ENCODE results near the gene THBD. TPM values are rescaled to one million over a fixed set of nuclear protein-coding genes. Genes with fewer than 3 reads are reported as not detected.

Gene THBD
- total RNA-seq, 1 donor, result 0.36 TPM

GRCh38 chr20:23071398-23071797 is 21.9 kb upstream of the THBD start:
- H3K9me3 ChIP-seq (ENCODE audit: low read depth, low read length), result no peaks in the 10 kb centered on the region
- H3K36me3 ChIP-seq (ENCODE audit: insufficient read depth, low read length), result no peaks in the 10 kb centered on the region
- DNase-seq (ENCODE audit: insufficient read length, low spot score, missing footprints), result no peak
- H3K4me3 ChIP-seq (ENCODE audit: insufficient read depth, low read length), result no peak overlapping the region
- H2AFZ ChIP-seq (ENCODE audit: low read length), result no peak overlapping the region
- no peaks in the 10 kb centered on the region for H3K27me3 ChIP-seq (ENCODE audit: insufficient read depth, low read length)
- H3K79me2 ChIP-seq (ENCODE audit: insufficient read depth, low read length), result no peaks in the 10 kb centered on the region
- H4K20me1 ChIP-seq (ENCODE audit: insufficient read depth, low read length), result no peaks in the 10 kb centered on the region
- no peaks in the 10 kb centered on the region for H3K4me1 ChIP-seq (ENCODE audit: insufficient read depth, low read length)
- TF ChIP-seq CTCF (IDR thresholded peaks at IDR 0.05; ENCODE audit: extremely low read depth, low read depth, low read length), result no peak
- H3K4me2 ChIP-seq (ENCODE audit: insufficient read depth, low read length), result no peak overlapping the region
- H3K27ac ChIP-seq (ENCODE audit: low read depth, low read length), result no peak overlapping the region

- no peak for DNase-seq (ENCODE audit: insufficient read length, low spot score, missing footprints)
- Histone ChIP-seq H4K20me1 (ENCODE audit: insufficient read depth, low read length) (no peaks in the 10 kb centered on the region), H3K79me2 (ENCODE audit: insufficient read depth, low read length) (no peaks in the 10 kb centered on the region), H3K4me2 (ENCODE audit: insufficient read depth, low read length) (no peak overlapping the region), H3K36me3 (ENCODE audit: insufficient read depth, low read length) (no peaks in the 10 kb centered on the region), H3K4me3 (ENCODE audit: insufficient read depth, low read length) (no peak overlapping the region), H3K27me3 (ENCODE audit: insufficient read depth, low read length) (no peaks in the 10 kb centered on the region), H3K4me1 (ENCODE audit: insufficient read depth, low read length) (no peaks in the 10 kb centered on the region), H2AFZ (ENCODE audit: low read length) (no peak overlapping the region), H3K9me3 (ENCODE audit: low read depth, low read length) (no peaks in the 10 kb centered on the region), H3K27ac (ENCODE audit: low read depth, low read length) (no peak overlapping the region)
- TF ChIP-seq CTCF (IDR thresholded peaks at IDR 0.05; ENCODE audit: extremely low read depth, low read depth, low read length), result no peak
Measured at GRCh38 chr20:23069108-23069507, 19.6 kb upstream of the THBD start.

- Histone ChIP-seq H3K4me3 (ENCODE audit: insufficient read depth, low read length) (no peak overlapping the region), H2AFZ (ENCODE audit: low read length) (no peak overlapping the region), H3K4me2 (ENCODE audit: insufficient read depth, low read length) (no peak overlapping the region), H3K79me2 (ENCODE audit: insufficient read depth, low read length) (no peaks in the 10 kb centered on the region), H3K36me3 (ENCODE audit: insufficient read depth, low read length) (no peaks in the 10 kb centered on the region), H4K20me1 (ENCODE audit: insufficient read depth, low read length) (no peaks in the 10 kb centered on the region), H3K9me3 (ENCODE audit: low read depth, low read length) (no peaks in the 10 kb centered on the region), H3K4me1 (ENCODE audit: insufficient read depth, low read length) (no peaks in the 10 kb centered on the region), H3K27ac (ENCODE audit: low read depth, low read length) (no peak overlapping the region), H3K27me3 (ENCODE audit: insufficient read depth, low read length) (no peaks in the 10 kb centered on the region)
- TF ChIP-seq CTCF (IDR thresholded peaks at IDR 0.05; ENCODE audit: extremely low read depth, low read depth, low read length), result no peak
- DNase-seq (ENCODE audit: insufficient read length, low spot score, missing footprints), result no peak
Measured at GRCh38 chr20:23068283-23068682, 18.8 kb upstream of the THBD start.

GRCh38 chr20:23066772-23067171 is 17.3 kb upstream of the THBD start:
- Histone ChIP-seq H3K27me3 (ENCODE audit: insufficient read depth, low read length) (no peaks in the 10 kb centered on the region), H2AFZ (ENCODE audit: low read length) (no peak overlapping the region), H4K20me1 (ENCODE audit: insufficient read depth, low read length) (no peaks in the 10 kb centered on the region), H3K36me3 (ENCODE audit: insufficient read depth, low read length) (no peaks in the 10 kb centered on the region), H3K4me3 (ENCODE audit: insufficient read depth, low read length) (no peak overlapping the region), H3K79me2 (ENCODE audit: insufficient read depth, low read length) (no peaks in the 10 kb centered on the region), H3K9me3 (ENCODE audit: low read depth, low read length) (no peaks in the 10 kb centered on the region), H3K27ac (ENCODE audit: low read depth, low read length) (no peak overlapping the region), H3K4me1 (ENCODE audit: insufficient read depth, low read length) (peaks cover 8% of the 10 kb centered on the region), H3K4me2 (ENCODE audit: insufficient read depth, low read length) (no peak overlapping the region)
- TF ChIP-seq CTCF (IDR thresholded peaks at IDR 0.05; ENCODE audit: extremely low read depth, low read depth, low read length), result no peak
- no peak for DNase-seq (ENCODE audit: insufficient read length, low spot score, missing footprints)
